GM12873 (cell line): ENCODE measurements around the gene TSC22D2.

Experiments
- TF ChIP-seq, protein P1 (sequence below): IDR thresholded peaks from 2 replicates; pipeline ENCODE4 v1.5.1; 2012; ENCODE audit warnings: low read depth, mild to moderate bottlenecking, moderate library complexity, low read length, control low read depth; ENCODE audit not compliant: insufficient read depth; ENCODE audit errors: missing control alignments

TSC22D2 gene

DNA sequence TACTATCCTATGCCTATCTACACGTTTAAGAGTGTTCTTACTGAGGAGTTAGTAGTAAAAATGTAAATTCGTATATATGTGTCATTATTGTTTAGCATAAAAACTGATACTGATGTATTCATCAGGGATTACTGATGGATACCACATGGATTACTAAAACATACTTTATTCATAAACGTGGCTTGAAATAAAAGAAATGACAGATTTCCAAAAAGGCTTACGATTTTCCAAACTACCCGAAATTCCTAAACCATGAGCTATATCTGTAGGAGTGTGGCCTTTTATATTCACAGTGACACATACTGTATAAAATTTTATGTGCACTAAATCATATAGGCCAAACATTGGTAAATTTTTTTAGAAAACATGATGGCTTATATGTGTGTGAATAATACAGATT, 6.9 kb downstream of the TSC22D2 start:
- TF ChIP-seq, protein P1, sequence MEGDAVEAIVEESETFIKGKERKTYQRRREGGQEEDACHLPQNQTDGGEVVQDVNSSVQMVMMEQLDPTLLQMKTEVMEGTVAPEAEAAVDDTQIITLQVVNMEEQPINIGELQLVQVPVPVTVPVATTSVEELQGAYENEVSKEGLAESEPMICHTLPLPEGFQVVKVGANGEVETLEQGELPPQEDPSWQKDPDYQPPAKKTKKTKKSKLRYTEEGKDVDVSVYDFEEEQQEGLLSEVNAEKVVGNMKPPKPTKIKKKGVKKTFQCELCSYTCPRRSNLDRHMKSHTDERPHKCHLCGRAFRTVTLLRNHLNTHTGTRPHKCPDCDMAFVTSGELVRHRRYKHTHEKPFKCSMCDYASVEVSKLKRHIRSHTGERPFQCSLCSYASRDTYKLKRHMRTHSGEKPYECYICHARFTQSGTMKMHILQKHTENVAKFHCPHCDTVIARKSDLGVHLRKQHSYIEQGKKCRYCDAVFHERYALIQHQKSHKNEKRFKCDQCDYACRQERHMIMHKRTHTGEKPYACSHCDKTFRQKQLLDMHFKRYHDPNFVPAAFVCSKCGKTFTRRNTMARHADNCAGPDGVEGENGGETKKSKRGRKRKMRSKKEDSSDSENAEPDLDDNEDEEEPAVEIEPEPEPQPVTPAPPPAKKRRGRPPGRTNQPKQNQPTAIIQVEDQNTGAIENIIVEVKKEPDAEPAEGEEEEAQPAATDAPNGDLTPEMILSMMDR, result no peak

DNA sequence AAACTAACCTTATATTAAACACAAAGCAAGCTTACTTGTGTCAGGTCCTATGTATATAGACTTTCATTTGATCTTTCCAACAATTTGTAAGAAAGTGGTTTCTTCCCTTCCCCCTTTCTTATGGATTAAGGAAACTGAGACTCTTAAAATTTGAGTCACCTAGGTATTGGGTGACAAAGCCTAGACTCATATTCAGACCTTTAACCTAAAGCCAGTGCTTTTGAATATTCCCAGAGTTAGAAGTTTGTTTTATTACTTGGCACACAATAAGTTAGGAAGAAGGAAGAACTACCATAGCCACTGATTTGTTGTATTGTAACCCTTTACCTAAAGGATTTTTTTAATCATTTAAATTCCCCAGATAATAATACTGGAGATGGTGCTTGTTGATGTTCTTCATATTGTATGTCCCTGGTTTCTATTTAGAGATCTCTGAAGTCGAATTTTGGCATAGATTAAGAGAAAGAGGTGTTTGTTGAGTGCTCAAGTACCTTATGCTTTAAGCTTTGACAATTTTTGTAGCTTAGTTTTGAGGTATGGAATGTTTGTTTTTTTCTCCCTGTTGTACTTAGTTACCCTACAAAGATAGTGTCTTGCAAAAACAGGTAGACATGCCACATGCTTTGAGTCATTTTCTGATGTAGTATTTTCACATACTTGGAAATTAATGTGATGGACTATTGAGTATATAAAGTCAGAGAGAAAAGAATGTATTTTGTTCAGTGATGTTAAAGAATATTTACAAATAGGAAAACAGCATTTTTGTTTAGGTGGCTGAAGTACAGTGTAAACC, 11.2 kb downstream of the TSC22D2 start:
- TF ChIP-seq, protein P1, result no peak

DNA sequence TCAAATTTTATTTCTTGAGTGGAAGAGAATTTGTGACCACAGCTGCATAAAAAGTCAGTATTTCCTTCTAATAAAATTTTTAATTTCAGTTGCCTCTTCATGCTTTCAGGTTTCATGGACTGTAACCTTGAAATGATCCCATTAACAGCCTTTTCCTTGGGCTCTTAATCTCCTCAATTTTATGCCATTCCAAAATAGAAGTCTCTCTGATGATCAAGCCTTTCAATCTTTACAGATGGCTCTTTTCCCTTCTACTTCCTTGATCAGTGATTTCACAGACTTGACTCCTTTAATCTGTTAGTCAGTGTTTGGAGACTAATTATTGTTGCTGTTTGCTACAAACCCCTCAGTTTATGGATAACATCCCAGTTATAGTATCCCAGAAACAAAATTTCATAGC, 11.9 kb downstream of the TSC22D2 start:
- TF ChIP-seq, protein P1, result no peak

DNA sequence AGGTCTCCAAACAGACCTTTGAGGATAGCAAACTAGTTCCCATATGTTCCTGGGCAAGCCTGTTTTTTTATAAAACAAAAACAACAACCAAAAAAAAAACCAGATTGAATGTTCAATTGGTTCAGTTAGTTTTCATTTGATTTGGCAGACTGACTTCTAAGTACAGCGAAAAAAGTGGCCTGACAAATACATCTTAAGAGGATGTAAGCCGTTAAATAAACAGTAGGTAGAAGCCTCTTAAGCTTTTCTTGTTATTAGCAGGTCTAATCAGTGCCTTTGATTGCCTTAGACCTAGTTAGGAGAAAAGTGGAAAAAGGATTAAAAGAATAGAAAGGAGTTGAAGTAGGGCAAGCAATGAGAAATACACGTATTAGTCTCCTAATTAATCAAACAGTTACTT, 13.2 kb downstream of the TSC22D2 start:
- TF ChIP-seq, protein P1, result no peak

DNA sequence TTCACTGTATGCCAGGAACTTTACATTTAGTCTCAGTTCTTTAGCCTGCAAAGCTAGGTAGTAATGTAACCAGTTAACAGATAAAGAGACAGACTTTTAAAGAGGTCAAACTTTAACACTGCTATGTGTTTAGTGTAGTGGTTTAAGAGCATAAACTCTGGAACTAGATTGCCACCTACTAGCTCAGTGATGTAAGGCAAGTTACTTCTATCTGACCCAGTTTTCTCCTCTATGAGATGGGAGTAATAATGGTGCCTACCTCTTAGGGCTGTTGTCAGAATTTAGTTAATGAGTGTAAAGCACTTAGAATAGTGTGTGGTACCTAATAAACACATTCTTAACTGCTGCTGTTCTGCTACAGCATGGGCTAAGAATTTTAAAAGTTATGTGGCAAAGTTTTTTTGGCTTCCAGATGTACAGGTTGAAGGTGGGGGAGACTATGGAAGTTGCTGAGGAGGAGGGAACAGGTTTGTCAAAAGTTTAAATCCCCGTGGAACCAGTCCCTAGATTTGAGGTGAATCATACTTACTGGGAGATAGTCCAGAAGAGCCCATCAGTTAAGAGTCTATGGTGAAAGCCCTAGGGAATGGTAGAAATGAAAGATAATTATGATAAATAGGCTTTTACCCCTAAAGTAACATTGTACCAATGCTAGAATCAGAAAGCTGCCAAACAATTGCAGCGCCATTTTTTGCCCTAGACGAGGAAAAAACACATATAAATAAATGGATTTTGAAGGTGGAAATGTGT, 13.9 kb downstream of the TSC22D2 start:
- TF ChIP-seq, protein P1, result no peak

DNA sequence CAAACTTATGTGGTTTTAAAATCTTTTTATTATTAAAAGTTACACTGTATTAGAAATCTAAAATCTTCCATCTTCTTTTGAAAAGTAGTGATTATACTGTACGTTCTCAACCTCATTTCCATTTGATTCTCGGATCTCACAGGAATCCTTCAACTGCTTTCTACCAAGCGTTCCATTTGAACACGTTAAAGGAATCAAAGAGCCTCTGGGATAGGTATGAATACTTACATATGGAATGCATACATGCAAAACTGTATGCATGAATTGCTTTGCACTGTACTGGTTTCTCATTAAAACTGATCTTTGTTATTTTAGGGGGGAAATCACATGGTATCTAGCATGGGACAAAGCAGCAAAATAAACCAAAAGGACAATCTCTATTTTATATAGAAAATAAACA, 14.8 kb downstream of the TSC22D2 start:
- TF ChIP-seq, protein P1, result no peak

DNA sequence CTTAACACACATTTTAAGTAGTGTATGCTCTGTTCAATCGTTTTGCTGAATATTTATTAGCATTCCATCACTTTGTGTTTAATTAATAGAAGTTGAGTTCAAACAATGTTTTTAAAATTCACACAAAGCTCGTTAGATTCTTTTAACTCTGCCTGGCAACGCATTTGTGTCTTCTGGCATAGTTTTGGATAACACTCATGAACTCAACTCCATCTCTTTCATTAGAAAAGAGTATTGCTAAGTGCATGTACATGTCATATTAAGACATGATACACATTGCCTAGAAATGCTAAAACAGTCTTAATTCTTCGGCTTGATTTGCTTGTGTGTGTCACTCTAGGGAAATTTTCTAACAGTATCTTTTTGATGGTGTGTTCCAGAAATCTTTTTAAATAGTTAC, 15.7 kb downstream of the TSC22D2 start:
- TF ChIP-seq, protein P1, result no peak
